ENCODE data around the gene SFI1. TPM values are rescaled to one million over a fixed set of nuclear protein-coding genes. Genes with fewer than 3 reads are reported as not detected.
"Not testable (repeated sequence)": the region's sequence is repeated elsewhere in the genome, so short reads cannot be mapped to it uniquely, and the experiment has no call there.

Gene SFI1
- total RNA-seq, 1 donor from 2014 or later = 24.8 TPM

DNA sequence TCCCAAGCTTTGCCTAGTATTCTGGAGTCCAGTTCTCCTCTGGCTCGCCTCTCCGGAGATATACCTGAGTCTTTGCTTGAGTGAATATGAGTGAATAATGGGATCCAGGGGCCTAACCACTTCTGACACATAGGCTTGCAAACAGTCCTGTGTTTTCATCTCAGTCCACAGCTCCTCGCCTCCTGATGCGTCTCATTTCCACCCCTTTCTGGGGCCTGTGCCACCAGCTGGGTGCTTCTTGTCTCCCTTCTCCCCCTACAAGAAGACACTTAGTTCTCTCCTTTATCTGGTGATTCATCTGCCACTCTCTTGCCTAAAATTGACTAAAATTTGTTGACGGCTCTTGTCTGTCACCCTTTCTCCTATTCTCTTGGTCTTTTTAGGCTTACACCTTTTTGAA lies 44.6 kb downstream of the SFI1 start:
- DNase-seq (ENCODE audit: low spot score) = no peak
- H3K27ac Mint-ChIP-seq (ENCODE audit: unreplicated experiment) = no peak overlapping the region

GRCh38 chr22:31544481-31545480 lies 48.4 kb downstream of the SFI1 start:
- peaks cover 4% of the 10 kb centered on the region for H3K36me3 Mint-ChIP-seq (ENCODE audit: low read depth, unreplicated experiment)
- no peaks in the 10 kb centered on the region for H3K9me3 Mint-ChIP-seq (ENCODE audit: unreplicated experiment)
- TF ChIP-seq, protein P1, sequence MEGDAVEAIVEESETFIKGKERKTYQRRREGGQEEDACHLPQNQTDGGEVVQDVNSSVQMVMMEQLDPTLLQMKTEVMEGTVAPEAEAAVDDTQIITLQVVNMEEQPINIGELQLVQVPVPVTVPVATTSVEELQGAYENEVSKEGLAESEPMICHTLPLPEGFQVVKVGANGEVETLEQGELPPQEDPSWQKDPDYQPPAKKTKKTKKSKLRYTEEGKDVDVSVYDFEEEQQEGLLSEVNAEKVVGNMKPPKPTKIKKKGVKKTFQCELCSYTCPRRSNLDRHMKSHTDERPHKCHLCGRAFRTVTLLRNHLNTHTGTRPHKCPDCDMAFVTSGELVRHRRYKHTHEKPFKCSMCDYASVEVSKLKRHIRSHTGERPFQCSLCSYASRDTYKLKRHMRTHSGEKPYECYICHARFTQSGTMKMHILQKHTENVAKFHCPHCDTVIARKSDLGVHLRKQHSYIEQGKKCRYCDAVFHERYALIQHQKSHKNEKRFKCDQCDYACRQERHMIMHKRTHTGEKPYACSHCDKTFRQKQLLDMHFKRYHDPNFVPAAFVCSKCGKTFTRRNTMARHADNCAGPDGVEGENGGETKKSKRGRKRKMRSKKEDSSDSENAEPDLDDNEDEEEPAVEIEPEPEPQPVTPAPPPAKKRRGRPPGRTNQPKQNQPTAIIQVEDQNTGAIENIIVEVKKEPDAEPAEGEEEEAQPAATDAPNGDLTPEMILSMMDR (IDR thresholded peaks at IDR 0.05; ENCODE audit: unreplicated experiment) = no peak
- H3K4me3 Mint-ChIP-seq (ENCODE audit: unreplicated experiment) = no peak overlapping the region
- no peaks in the 10 kb centered on the region for H3K27me3 Mint-ChIP-seq (ENCODE audit: unreplicated experiment)
- no peaks in the 10 kb centered on the region for H3K4me1 Mint-ChIP-seq (ENCODE audit: unreplicated experiment)
- H3K27ac Mint-ChIP-seq (ENCODE audit: unreplicated experiment) = no peak overlapping the region
- no peak for DNase-seq (ENCODE audit: low spot score)

More for the DNA sequence above, 44.6 kb downstream of the SFI1 start:
- TF ChIP-seq, protein P1 (IDR thresholded peaks at IDR 0.05; ENCODE audit: unreplicated experiment) = no peak
- no peak overlapping the region for H3K4me3 Mint-ChIP-seq (ENCODE audit: unreplicated experiment)
- H3K4me1 Mint-ChIP-seq (ENCODE audit: unreplicated experiment) = peaks cover 5% of the 10 kb centered on the region
- H3K36me3 Mint-ChIP-seq (ENCODE audit: low read depth, unreplicated experiment) = peaks cover 4% of the 10 kb centered on the region
- H3K9me3 Mint-ChIP-seq (ENCODE audit: unreplicated experiment) = no peaks in the 10 kb centered on the region
- no peaks in the 10 kb centered on the region for H3K27me3 Mint-ChIP-seq (ENCODE audit: unreplicated experiment)

DNA sequence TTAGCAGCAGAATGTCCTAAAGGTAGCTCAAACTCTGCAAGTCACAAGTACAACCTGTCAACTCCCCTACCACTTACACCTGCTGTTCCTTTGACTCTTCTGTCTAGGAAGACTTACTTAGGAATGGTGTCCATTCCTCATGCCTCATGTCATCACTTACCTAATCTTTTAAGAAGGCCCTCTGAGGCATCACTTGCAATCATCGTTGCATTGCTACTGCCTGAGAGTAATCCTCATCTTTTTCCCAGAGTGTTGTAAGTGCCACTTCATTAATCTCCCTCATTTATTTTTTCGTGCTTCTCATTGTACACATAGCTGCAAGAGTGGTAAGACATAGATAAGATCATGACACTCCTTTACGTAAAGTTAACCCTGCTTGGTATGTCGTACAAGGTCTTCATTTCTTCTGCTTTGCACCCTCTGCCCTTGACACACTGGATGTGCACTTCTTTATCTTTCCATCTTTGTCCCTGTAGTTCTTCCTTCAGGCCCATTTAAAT lies 54.6 kb downstream of the SFI1 start:
- Mint-ChIP-seq H3K4me3 (ENCODE audit: unreplicated experiment) (no peak overlapping the region), H3K27me3 (ENCODE audit: unreplicated experiment) (no peaks in the 10 kb centered on the region), H3K36me3 (ENCODE audit: low read depth, unreplicated experiment) (peaks cover 4% of the 10 kb centered on the region), H3K9me3 (ENCODE audit: unreplicated experiment) (no peaks in the 10 kb centered on the region), H3K4me1 (ENCODE audit: unreplicated experiment) (no peaks in the 10 kb centered on the region), H3K27ac (ENCODE audit: unreplicated experiment) (no peak overlapping the region)
- DNase-seq (ENCODE audit: low spot score) = no peak
- TF ChIP-seq, protein P1 (IDR thresholded peaks at IDR 0.05; ENCODE audit: unreplicated experiment) = no peak

DNA sequence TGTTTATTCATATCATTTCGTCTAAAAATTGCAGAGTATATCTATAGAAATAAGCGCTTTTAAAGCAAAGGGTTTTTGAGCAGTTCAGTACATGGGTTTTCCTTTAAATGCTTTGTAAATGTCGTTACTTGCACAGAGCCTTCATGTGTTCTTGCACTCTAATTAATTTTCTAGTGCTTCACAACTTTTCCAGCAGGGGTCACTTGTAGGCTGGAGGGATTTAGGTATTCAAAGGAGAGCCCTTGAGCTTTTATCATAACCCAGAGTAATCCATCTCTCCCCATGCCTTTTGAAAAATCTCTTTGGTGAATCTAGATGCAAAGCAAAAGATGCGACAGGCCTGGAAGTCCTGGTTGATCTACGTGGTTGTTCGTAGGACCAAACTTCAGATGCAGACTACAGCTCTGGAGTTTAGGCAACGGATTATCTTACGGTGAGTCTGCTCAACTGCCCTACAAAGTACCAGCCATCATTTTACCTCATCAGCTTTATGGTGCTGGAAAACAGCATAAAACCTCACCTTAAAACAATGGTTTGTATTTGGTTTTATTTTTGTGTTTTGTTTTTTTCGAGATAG lies 60.4 kb downstream of the SFI1 start:
- TF ChIP-seq, protein P1 (IDR thresholded peaks at IDR 0.05; ENCODE audit: unreplicated experiment) = peak; percentile 59
- Mint-ChIP-seq H3K27ac (ENCODE audit: unreplicated experiment) (no peak overlapping the region), H3K9me3 (ENCODE audit: unreplicated experiment) (no peaks in the 10 kb centered on the region), H3K4me1 (ENCODE audit: unreplicated experiment) (no peaks in the 10 kb centered on the region), H3K36me3 (ENCODE audit: low read depth, unreplicated experiment) (no peaks in the 10 kb centered on the region), H3K4me3 (ENCODE audit: unreplicated experiment) (no peak overlapping the region), H3K27me3 (ENCODE audit: unreplicated experiment) (no peaks in the 10 kb centered on the region)
- DNase-seq (ENCODE audit: low spot score) = peak; percentile 16

GRCh38 chr22:31558546-31558945 lies 62.2 kb downstream of the SFI1 start:
- not testable (repeated sequence) for DNase-seq (ENCODE audit: low spot score); H3K4me1 Mint-ChIP-seq (ENCODE audit: unreplicated experiment); H3K36me3 Mint-ChIP-seq (ENCODE audit: low read depth, unreplicated experiment); H3K4me3 Mint-ChIP-seq (ENCODE audit: unreplicated experiment); H3K27me3 Mint-ChIP-seq (ENCODE audit: unreplicated experiment); H3K9me3 Mint-ChIP-seq (ENCODE audit: unreplicated experiment); H3K27ac Mint-ChIP-seq (ENCODE audit: unreplicated experiment)
